Stimulated activated CD8-positive, alpha-beta memory T cell treated with anti-CD3 and anti-CD28 coated beads, Interleukin-12 subunit alpha, Interleukin-12 subunit beta, amount 100 ng/mL, for 4 hours (primary cell): Measurements from ENCODE around the gene KIF25.
"Not testable (repeated sequence)": the region's sequence is repeated elsewhere in the genome, so short reads cannot be mapped to it uniquely, and the experiment has no call there.

Experiments
- DNase-seq: peaks from one replicate; pipeline ENCODE4 v3.0.0-alpha.2; 2020; ENCODE audit warnings: low read depth

KIF25 gene

GRCh38 chr6:167975458-167975857, 22.0 kb upstream of the KIF25 start:
- DNase-seq: no peak

GRCh38 chr6:167976116-167976657, 21.3 kb upstream of the KIF25 start:
- DNase-seq: not testable (repeated sequence)

- DNase-seq: no peak
These were observed 20.8 kb upstream of the KIF25 start for GRCh38 chr6:167976708-167977107.

GRCh38 chr6:167977717-167978467, 19.6 kb upstream of the KIF25 start:
- no peak for DNase-seq

- no peak for DNase-seq
These were observed 18.9 kb upstream of the KIF25 start for GRCh38 chr6:167978607-167979006.

- DNase-seq: no peak
These were observed 17.9 kb upstream of the KIF25 start for GRCh38 chr6:167979436-167980139.

GRCh38 chr6:167980911-167981580, 16.4 kb upstream of the KIF25 start:
- DNase-seq: no peak

- no peak for DNase-seq
These were observed 15.5 kb upstream of the KIF25 start for GRCh38 chr6:167981916-167982462.

- no peak for DNase-seq
These were observed 13.2 kb upstream of the KIF25 start for GRCh38 chr6:167984144-167984719.

- no peak for DNase-seq
These were observed 12.4 kb upstream of the KIF25 start for GRCh38 chr6:167984876-167985604.

- no peak for DNase-seq
These were observed 11.4 kb upstream of the KIF25 start for GRCh38 chr6:167985911-167986595.

- DNase-seq: no peak
These were observed 9.9 kb upstream of the KIF25 start for GRCh38 chr6:167987396-167988153.

GRCh38 chr6:167988154-167988495, 9.3 kb upstream of the KIF25 start:
- no peak for DNase-seq

- no peak for DNase-seq
These were observed 8.3 kb upstream of the KIF25 start for GRCh38 chr6:167988945-167989841.

GRCh38 chr6:167990016-167990945, 7.2 kb upstream of the KIF25 start:
- no peak for DNase-seq

- DNase-seq: no peak
These were observed 4.3 kb upstream of the KIF25 start for GRCh38 chr6:167993169-167993568.

- no peak for DNase-seq
These were observed 3.6 kb upstream of the KIF25 start for GRCh38 chr6:167993831-167994230.

- no peak for DNase-seq
These were observed 2.2 kb upstream of the KIF25 start for GRCh38 chr6:167995302-167995701.
